Panc1 (cell line): ENCODE results near the gene NT5E. TPM values are rescaled to one million over a fixed set of nuclear protein-coding genes. Genes with fewer than 3 reads are reported as not detected.

ENCODE experiments used
- ATAC-seq: fragments of 200-7000 bp; cut with Tn5 transposase; 2 replicates; pipeline ENCODE4 v1.9.1; 2020; ENCODE audit warnings: mild to moderate bottlenecking, moderate library complexity
- BruUV-seq: library from RNA; stranded (reverse); fragments of 400-500 nt; replicated peaks from 2 replicates; lab custom pipeline; 2021; lab: Mats Ljungman, UMichigan
- CTCF ChIA-PET: fragments of 300-600 bp; sonication (Branson Sonifier 250); formaldehyde crosslinking; loops from one replicate; lab custom pipeline; 2022; ENCODE audit warnings: antibody characterized with exemption; lab: Charles Lee
- POLR2A ChIA-PET: fragments of 300-600 bp; sonication (Branson Sonifier 250); formaldehyde crosslinking; loops from one replicate; lab custom pipeline; 2022; ENCODE audit warnings: antibody characterized with exemption; lab: Charles Lee
- DNase-seq: peaks from one replicate; pipeline ENCODE4 v3.0.0-alpha.2; 2010; ENCODE audit warnings: low read depth, low spot score
- H3K27ac ChIP-seq: 2 replicates; pipeline ENCODE4 v1.5.1; 2011; ENCODE audit warnings: mild to moderate bottlenecking, low read length, inconsistent platforms
- H3K27me3 ChIP-seq: fragments of 200-500 bp; sonication (Bioruptor generic); 2 replicates; pipeline ENCODE4 v1.6.0; 2014; ENCODE audit warnings: low read length, inconsistent platforms; ENCODE audit not compliant: control insufficient read depth, insufficient read depth
- H3K36me3 ChIP-seq: fragments of 200-500 bp; sonication (Bioruptor generic); 2 replicates; pipeline ENCODE4 v1.5.1; 2014; ENCODE audit warnings: inconsistent platforms, mild to moderate bottlenecking, low read length, moderate library complexity; ENCODE audit not compliant: control insufficient read depth, insufficient read depth
- H3K4me1 ChIP-seq: 2 replicates; pipeline ENCODE4 v1.5.1; 2011; ENCODE audit warnings: inconsistent platforms, mild to moderate bottlenecking, low read length, moderate library complexity; ENCODE audit not compliant: control insufficient read depth, insufficient read depth
- H3K4me3 ChIP-seq, 2 experiments: 2 replicates each; pipeline ENCODE4 v1.5.1; 2011 to 2012; ENCODE audit warnings: low read depth in 2 of 2, low read length in 2 of 2, mild to moderate bottlenecking in 2 of 2, inconsistent platforms in 1 of 2, moderate library complexity in 1 of 2
- H3K9me3 ChIP-seq: fragments of 200-500 bp; sonication (Bioruptor generic); 2 replicates; pipeline ENCODE4 v1.5.1; 2014; ENCODE audit warnings: low read depth, mild to moderate bottlenecking, inconsistent platforms, low read length, moderate library complexity; ENCODE audit not compliant: control insufficient read depth, insufficient read depth
- POLR2AphosphoS5 ChIP-seq: IDR thresholded peaks from 2 replicates; pipeline ENCODE4 v1.6.1; 2012; ENCODE audit warnings: mild to moderate bottlenecking, low read depth, low read length, moderate library complexity
- REST ChIP-seq, 2 experiments: IDR thresholded peaks; 2 replicates each; pipeline ENCODE4 v1.6.1; 2011 to 2012; ENCODE audit warnings: low read depth in 2 of 2, control low read depth in 1 of 2, low read length in 1 of 2, mild to moderate bottlenecking in 1 of 2, moderate library complexity in 1 of 2; ENCODE audit not compliant: insufficient read depth in 1 of 2
- SIN3A ChIP-seq: IDR thresholded peaks from 2 replicates; pipeline ENCODE4 v1.6.1; 2012; ENCODE audit warnings: low read depth, mild to moderate bottlenecking, low read length, moderate library complexity, borderline replicate concordance; ENCODE audit not compliant: insufficient read depth
- TCF7L2 ChIP-seq: IDR thresholded peaks from 2 replicates; pipeline ENCODE4 v1.6.1; 2011; ENCODE audit warnings: mild to moderate bottlenecking, low read depth, low read length, inconsistent platforms
- in situ Hi-C: cut with HindIII; loops from 2 replicates; pipeline ENCODE4 v1.10.0; 2016; ENCODE audit warnings: low sequenced_read_pairs, low pct_unique_long_range_greater_than_20kb
- intact Hi-C: fragments of 100-400 bp; cut with micrococcal nuclease; formaldehyde crosslinking; loops from one replicate; pipeline ENCODE4 v1.10.0; 2022; ENCODE audit not compliant: unreplicated experiment
- total RNA-seq: library from RNA; stranded (reverse); gene quantifications from one replicate; pipeline ENCODE4 v1.2.1, GENCODE V29; 2021; ENCODE audit not compliant: unreplicated experiment
- TF ChIP-seq, protein P1 (sequence below): fragments of 450-650 bp; IDR thresholded peaks from 2 replicates; pipeline ENCODE4 v1.5.1; 2017; ENCODE audit warnings: mild to moderate bottlenecking

The NT5E gene
- total RNA-seq, 1 experiment from 2014 or later, result 58.4 TPM

GRCh38 chr6:85420551-85420950 is 29.3 kb upstream of the NT5E start:
- no peak overlapping the region for H3K4me3 ChIP-seq
- ChIA-PET CTCF (no interaction called here), POLR2A (no interaction called here)
- DNase-seq (no peak), ATAC-seq (no peak)
- no peak overlapping the region for H3K27ac ChIP-seq
- no TSS peak for BruUV-seq
- H3K9me3 ChIP-seq, result peaks cover 6% of the 10 kb centered on the region; the same call in 1 of the 2 replicates
- TF ChIP-seq SIN3A, result no peak
- TF ChIP-seq, protein P1, sequence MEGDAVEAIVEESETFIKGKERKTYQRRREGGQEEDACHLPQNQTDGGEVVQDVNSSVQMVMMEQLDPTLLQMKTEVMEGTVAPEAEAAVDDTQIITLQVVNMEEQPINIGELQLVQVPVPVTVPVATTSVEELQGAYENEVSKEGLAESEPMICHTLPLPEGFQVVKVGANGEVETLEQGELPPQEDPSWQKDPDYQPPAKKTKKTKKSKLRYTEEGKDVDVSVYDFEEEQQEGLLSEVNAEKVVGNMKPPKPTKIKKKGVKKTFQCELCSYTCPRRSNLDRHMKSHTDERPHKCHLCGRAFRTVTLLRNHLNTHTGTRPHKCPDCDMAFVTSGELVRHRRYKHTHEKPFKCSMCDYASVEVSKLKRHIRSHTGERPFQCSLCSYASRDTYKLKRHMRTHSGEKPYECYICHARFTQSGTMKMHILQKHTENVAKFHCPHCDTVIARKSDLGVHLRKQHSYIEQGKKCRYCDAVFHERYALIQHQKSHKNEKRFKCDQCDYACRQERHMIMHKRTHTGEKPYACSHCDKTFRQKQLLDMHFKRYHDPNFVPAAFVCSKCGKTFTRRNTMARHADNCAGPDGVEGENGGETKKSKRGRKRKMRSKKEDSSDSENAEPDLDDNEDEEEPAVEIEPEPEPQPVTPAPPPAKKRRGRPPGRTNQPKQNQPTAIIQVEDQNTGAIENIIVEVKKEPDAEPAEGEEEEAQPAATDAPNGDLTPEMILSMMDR, result no peak
- H3K36me3 ChIP-seq, result no peaks in the 10 kb centered on the region
- H3K27me3 ChIP-seq, result no peaks in the 10 kb centered on the region
- H3K4me1 ChIP-seq, result no peaks in the 10 kb centered on the region
- in situ Hi-C loops, result no loop called here
- intact Hi-C loops, result no loop called here

DNA sequence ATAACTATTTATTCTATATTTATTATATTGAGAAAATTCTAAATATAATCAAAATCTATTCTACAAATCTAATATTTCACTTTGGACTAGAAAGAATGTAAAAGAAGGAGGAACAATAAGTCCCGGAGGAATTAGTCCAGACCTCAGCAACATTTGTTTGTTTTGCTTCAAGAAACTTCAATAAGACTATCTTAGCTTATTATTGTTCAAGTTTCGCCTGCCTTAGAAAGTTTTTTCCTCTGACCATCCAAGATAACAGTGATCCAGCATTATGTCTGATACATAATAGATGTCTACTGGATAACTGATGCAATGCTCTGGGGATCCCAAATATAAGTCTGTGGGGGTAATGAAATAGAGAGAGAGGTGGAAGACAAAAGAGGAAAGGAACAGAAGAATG is 28.7 kb upstream of the NT5E start:
- Histone ChIP-seq H3K4me3 (no peak overlapping the region), H3K9me3 (peaks cover 10% of the 10 kb centered on the region; the same call in 1 of the 2 replicates), H3K4me1 (no peaks in the 10 kb centered on the region), H3K27ac (no peak overlapping the region), H3K36me3 (no peaks in the 10 kb centered on the region), H3K27me3 (no peaks in the 10 kb centered on the region)
- TF ChIP-seq TCF7L2, result no peak
- DNase-seq (no peak), ATAC-seq (no peak)
- POLR2A ChIA-PET, result interaction anchor here (0.6 kb wide), 2 partner anchors 28 to 499 kb away, joined by 3 read pairs; partner anchors contain the start of gene NT5E
- intact Hi-C loops (no loop called here), in situ Hi-C loops (no loop called here)
- CTCF ChIA-PET, result no interaction called here
- no TSS peak for BruUV-seq

- CTCF ChIA-PET, result no interaction called here
- in situ Hi-C loops, result no loop called here
- BruUV-seq, result no TSS peak
- intact Hi-C loops, result no loop called here
- H3K4me1 ChIP-seq, result no peaks in the 10 kb centered on the region
- no peak overlapping the region for H3K4me3 ChIP-seq
- no peak for DNase-seq
- no peak for TF ChIP-seq TCF7L2
- TF ChIP-seq, protein P1, result no peak
- TF ChIP-seq POLR2AphosphoS5, result no peak
- TF ChIP-seq SIN3A, result no peak
- TF ChIP-seq REST (IDR thresholded peaks at IDR 0.05; ENCODE audit: insufficient read depth in 1 of 2, low read depth in 2 of 2, low read length in 1 of 2), result no peak
- H3K9me3 ChIP-seq, result peaks cover 14% of the 10 kb centered on the region; the same call in 1 of the 2 replicates
- POLR2A ChIA-PET, result interaction anchor here (0.6 kb wide), 1 partner anchor 498 kb away, joined by 3 read pairs; no protein-coding TSS in a partner anchor
- H3K27me3 ChIP-seq, result no peaks in the 10 kb centered on the region
- ATAC-seq, result no peak
- H3K27ac ChIP-seq, result no peak overlapping the region
- no peaks in the 10 kb centered on the region for H3K36me3 ChIP-seq
Observed at GRCh38 chr6:85421972-85422371, 27.9 kb upstream of the NT5E start.
